Kidney tubule cell (primary cell): ENCODE results near the gene WDR18.
"Not testable (repeated sequence)": the region's sequence is repeated elsewhere in the genome, so short reads cannot be mapped to it uniquely, and the experiment has no call there.

Experiments
- DNase-seq: peaks from one replicate; pipeline ENCODE4 v3.0.0-alpha.2; 2018; ENCODE audit warnings: low spot score

WDR18 gene

DNA sequence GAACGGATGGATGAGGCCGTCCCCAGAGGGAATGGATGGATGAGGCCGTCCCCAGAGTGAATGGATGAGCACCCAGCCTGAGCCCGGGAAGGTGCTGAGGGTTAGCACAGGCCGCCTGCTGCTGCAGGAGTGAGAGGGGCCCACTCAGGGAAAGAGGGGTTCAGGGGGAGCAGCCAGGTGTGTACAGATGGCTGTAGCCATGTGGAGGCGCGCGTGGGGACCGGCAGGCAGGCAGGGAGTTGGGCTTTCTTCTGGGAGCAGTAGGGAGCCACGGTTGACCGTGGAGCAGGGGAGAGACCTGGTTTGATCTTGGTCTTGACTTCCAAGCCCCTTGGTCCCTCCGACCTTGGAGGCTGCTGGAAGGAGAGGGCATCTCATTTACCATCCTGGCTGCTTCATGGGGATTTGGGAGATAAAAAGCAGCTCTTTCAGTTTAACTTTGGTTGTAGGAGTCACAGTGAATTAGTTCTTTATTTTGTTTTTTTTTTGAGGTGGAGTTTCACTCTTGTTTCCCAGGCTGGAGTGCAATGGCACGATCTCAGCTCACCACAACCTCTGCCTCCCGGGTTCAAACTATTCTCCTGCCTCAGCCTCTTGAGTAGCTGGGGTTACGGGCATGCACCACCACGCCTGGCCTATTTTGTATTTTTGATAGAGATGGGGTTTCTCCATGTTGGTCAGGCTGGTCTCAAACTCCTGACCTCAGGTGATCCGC lies 33.6 kb upstream of the WDR18 start:
- no peak for DNase-seq

GRCh38 chr19:952049-952679 lies 32.0 kb upstream of the WDR18 start:
- DNase-seq = no peak

DNA sequence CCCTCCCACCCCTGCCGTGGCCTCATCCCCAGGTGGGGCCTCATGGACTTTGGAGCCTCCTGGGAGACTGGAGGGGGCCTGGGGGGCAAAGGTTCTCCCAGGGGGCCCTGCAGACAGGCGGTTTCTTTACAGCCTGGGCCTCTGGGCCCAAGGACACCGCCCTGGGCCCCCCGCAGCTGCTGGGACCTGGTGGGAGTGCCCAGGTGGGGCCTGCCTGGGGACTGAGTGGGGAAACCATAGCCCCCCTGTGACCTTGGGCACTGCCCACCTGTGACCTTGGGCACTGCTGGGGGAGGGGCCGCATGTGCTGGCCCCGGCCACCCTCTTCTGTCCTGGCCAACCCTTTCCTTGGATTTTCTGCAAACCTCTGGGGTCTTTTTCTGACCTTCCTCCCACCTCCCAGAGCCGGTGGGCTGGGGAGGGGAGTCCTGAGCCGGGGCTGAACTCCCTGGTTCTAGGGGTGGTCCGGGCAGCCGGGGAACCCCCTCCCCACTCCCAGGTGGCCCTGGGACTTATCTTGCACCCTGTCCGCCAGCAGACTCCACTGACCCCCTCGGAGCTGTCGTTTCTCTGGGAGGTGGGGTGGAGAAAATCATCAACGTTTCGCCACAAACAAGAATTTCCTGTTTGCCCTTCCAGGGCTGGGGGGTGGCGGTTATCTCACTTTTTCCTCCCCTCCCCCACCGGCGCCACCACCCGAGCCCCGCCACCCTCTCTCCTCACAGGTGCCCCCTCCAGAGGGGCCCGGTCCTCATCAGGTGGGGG lies 31.3 kb upstream of the WDR18 start:
- DNase-seq = no peak

GRCh38 chr19:953445-954271 lies 30.5 kb upstream of the WDR18 start:
- no peak for DNase-seq

DNA sequence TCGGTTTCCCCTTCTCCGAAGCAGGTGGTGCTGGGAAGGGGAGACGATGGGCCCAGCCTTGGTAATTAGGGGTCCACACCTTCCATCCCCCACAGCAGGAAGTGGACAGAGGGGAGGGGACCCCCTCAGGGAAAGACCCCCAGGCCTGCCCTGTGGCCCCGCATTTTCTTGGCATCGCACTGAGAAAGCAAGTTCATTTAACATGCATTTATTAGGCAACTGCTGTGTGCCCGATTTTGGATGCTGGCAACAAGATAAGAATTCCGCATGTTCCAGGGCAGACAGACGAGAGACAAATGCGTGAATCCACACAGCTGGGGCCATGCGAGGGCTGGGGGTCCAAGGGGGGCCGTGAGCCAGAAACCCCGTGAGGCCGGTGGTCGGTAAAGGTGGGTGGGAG lies 29.9 kb upstream of the WDR18 start:
- DNase-seq = no peak

GRCh38 chr19:954672-955494 lies 29.3 kb upstream of the WDR18 start:
- no peak for DNase-seq

GRCh38 chr19:955803-956765 lies 28.1 kb upstream of the WDR18 start:
- DNase-seq = peak; percentile 42

DNA sequence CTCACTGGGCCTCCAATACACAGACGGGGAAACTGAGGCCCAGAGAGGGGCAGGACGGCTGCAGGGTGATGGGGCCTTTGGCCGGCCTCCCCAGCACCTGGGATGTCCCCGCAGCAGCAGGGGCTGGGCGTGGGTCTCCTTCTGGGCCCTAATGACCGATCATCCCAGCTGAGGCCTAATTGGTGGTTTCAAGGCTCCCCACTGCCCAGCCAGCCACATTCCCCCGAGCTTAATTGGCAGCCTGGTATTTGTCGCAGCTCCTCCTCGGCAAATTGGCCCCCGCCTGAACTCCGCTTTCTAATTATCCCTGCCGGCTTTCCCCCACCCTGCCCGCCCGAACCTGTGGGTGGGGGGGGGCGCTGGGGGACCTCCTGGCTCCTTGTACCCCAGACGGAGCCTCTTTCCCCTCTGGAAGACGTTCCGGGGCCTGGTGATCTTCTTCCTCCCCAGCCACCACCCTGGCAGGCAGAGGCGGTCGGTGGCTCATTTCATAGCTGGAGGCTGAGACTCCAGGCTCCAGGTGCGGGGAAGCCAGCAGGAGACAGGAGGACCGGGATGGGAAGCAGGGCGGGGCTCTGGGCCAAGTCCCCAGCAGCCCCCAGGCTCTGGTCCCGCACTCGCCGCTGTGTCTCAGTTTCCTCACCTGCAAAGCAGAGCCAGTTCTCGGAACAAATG lies 27.2 kb upstream of the WDR18 start:
- DNase-seq = peak; percentile 72

DNA sequence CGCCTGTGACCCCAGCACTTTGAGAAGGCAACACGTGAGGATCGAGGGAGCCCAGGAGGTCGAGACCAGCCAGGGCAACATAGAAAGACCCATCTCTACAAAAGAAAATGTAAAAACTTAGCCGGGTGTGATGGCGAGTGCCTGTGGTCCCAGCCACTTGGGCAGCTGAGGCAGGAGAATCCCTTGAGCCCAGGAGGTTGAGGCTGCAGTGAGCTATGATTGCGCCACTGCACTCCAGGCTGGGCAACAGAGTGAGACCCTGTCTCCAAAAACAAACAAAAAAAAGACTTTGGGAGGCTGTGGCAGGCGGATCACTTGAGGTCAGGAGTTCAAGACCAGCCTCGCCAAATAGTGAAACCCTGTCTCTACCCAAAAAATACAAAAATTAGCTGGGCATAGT lies 26.6 kb upstream of the WDR18 start:
- DNase-seq = not testable (repeated sequence)

- peak; percentile 34 for DNase-seq
Observed at GRCh38 chr19:958967-959855, 24.9 kb upstream of the WDR18 start.

DNA sequence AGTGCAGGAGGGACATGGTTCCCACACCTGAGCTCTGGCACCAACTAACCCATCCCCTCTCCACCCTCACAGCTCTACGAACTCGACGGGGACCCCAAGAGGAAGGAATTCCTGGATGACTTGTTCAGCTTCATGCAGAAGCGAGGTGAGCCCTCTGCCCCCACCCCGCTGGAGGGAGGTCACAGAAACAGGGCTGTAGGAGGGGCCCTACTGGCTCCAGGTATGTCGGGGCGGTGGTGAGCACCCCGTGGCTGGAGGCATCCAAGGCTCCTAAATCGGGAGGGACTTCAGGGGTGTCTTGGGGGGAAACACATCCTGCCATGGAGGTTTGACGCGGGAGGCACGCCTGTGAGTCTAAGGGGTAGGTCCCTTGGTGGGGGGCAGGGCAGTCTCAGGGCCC lies 24.1 kb upstream of the WDR18 start:
- DNase-seq = no peak

DNA sequence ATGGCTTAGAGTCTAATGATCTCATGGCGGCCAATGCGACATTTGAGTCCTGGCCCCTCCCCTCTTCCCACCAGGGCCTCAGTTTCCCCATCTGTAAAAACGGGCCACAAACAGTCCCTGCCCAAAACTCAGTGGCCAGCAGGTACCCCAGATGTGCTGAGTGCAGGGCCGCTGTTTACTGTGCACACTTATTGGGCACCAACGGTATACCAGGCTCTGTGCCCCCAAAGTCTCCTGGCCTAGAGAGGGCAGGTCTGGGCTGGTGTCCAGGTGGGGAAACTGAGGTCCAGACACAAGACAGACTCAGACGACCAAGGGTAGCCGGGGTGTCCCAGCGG lies 23.6 kb upstream of the WDR18 start:
- DNase-seq = no peak

DNA sequence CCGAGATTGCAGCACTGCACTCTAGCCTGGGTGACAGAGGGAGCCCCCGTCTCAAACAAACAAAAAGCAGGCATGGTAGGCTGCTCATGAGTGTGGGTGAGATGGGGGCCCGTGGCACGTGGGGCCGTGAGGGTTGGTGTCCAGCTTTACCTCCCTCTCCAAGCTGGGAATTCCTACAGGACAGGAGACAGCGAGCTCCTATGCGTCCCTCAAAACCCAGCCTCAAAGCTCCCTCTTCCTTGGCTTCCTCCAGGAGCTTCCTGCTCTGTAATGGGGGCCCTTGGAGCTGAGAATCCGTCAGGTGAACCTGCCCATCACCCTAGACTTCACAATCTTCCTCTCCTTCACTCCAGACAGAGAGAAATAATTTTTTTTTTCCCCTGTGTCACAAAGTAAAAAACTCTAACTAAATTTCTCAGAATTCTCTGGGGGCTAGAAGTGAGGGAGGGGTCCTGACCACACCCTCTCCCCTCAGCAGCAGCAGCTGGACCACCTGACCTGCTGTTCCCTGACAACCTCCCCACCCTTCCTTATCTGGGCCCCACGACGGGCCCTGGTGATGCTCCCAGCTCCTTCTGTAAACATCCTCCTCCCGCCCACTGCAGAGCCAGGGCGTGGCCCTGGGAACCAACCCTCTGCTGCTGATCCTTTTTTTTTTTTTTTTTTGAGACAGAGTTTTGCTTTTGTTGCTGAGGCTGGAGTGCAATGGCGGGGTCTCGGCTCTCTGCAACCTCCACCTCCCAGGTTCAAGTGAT lies 22.1 kb upstream of the WDR18 start:
- no peak for DNase-seq

DNA sequence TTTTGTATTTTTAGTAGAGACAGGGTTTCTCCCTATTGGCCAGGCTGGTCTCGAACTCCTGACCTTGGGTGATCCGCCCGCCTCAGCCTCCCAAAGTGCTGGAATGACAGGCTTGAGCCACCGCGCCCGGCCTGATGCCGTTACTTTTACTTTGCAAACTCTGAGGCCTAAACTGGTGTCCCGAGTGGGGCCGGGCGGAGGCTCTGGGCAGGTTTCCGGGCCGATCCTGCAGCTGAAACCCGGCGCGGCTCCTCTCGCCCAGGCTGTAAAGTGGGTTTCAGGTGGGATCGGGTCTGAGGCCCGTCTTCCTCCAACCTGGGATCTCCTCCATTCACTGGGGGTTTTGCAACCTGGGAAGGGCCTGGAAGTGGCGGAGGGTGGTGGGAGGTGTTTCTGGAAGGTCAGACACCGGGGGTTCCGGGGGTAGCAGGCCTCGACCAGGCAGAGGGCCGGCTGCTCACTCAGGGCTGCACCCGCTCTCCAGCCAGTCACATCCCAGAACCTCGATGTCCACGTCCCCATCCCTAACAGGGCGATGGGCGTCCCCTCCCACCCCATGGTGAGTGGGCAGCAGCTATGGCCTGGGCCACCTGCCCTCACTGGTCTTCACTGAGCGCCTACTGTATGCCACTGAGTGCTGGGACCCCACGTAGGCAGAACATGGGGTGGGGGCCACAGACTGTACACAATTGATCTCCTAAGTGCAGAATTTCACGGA lies 21.3 kb upstream of the WDR18 start:
- DNase-seq = no peak

- DNase-seq = no peak
Observed at GRCh38 chr19:963486-963951, 20.6 kb upstream of the WDR18 start.

DNA sequence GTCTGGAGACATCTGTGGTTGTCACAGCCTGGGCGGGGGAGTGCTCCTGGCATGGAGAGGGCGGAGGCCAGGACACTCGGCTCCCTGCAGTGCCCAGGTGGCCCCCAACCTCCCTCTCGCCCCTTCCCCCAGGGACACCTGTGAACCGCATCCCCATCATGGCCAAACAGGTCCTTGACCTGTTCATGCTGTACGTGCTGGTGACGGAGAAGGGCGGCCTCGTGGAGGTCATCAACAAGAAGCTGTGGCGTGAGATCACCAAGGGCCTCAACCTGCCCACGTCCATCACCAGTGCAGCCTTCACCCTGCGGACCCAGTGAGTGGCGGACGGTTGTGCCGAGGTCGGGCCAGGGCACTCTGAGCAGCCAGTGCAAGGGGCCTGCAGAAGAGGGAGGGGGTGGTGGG lies 20.0 kb upstream of the WDR18 start:
- no peak for DNase-seq
